Activated naive CD4-positive, alpha-beta T cell treated with anti-CD3 and anti-CD28 coated beads, Interleukin-2, amount 10 ng/mL, durations not matched to agents 7 days and 5 days (primary cell): ENCODE measurements around the gene PPP1R9A.

Source experiments
- CTCF ChIA-PET: fragments of 350-600 bp; sonication (Branson Sonifier 250); formaldehyde crosslinking; loops from one replicate; lab custom pipeline; 2021; ENCODE audit warnings: antibody characterized with exemption; lab: Charles Lee
- DNase-seq: peaks from one replicate; pipeline ENCODE4 v3.0.0-alpha.2; 2020
- H3K27ac Mint-ChIP-seq: one replicate; pipeline ENCODE4 v1.8.0; 2021; ENCODE audit warnings: mild to moderate bottlenecking, moderate library complexity, mixed read lengths
- H3K27me3 Mint-ChIP-seq: one replicate; pipeline ENCODE4 v1.8.0; 2021; ENCODE audit warnings: mild to moderate bottlenecking, mixed read lengths
- H3K36me3 Mint-ChIP-seq: one replicate; pipeline ENCODE4 v1.8.0; 2021; ENCODE audit warnings: mixed read lengths
- H3K4me1 Mint-ChIP-seq: one replicate; pipeline ENCODE4 v1.8.0; 2021; ENCODE audit warnings: mixed read lengths
- H3K4me3 Mint-ChIP-seq: one replicate; pipeline ENCODE4 v1.8.0; 2021; ENCODE audit warnings: mild to moderate bottlenecking, moderate library complexity, mixed read lengths
- H3K9me3 Mint-ChIP-seq: one replicate; pipeline ENCODE4 v1.8.0; 2021; ENCODE audit warnings: mixed read lengths

The PPP1R9A gene

DNA sequence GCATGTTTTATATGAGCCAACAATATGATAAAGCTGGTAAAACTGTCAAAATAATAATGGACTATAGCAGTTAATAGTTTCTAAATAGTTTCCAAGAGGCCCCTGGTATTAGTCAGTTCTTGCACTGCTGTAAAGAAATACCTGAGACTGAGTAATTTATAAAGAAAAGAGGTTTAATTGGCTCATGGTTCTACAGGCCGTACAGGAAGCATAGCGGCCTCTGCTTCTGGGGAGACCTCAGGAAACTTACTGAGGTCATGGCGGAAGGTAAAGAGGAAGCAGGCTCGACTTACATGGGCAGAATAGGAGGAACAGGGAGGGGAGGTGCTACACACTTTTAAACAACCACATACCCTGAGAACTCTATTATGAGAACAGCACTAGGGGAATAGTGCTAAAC, 104.6 kb downstream of the PPP1R9A start:
- DNase-seq = no peak
- H3K9me3 Mint-ChIP-seq = no peaks in the 10 kb centered on the region
- H3K27me3 Mint-ChIP-seq = no peaks in the 10 kb centered on the region
- H3K4me1 Mint-ChIP-seq = no peaks in the 10 kb centered on the region
- H3K27ac Mint-ChIP-seq = no peak overlapping the region
- H3K4me3 Mint-ChIP-seq = no peak overlapping the region
- H3K36me3 Mint-ChIP-seq = no peaks in the 10 kb centered on the region
- CTCF ChIA-PET = no interaction called here

DNA sequence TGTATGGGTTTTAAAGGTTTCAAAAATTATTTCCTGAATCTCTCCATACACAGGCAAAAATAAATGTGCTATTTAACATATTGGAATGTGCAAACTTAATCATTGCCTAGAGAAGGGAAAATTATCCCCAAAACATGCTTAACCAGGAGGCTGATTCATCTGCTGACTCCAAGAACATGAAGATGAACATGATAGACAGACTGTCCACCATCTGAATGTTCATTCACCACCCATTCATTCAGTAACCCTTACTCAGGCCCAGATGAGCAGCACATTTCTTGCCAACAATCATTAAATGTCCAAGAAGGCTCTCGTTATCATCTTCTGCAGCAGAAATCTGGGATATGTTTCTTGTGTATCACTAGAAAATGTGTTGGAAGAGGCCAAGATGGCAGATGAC, 110.6 kb downstream of the PPP1R9A start:
- peaks cover 3% of the 10 kb centered on the region for H3K9me3 Mint-ChIP-seq

DNA sequence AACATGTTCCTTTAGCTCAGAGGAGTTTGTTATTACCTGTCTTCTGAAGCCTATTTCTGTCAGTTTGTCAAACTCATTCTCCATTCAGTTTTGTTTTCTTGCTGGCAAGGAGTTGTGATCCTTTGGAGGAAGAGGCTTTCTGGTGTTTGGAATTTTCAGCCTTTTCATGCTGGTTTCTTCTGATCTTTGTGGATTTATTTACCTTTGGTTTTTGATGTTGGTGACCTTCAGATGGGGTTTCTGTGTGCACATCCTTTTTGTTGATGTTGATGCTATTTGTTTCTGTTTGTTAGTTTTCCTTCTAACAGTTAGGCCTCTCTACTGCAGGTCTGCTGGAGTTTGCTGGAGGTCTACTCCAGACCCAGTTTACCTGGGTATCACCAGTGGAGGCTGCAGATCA, 118.6 kb downstream of the PPP1R9A start:
- no peak for DNase-seq
- Mint-ChIP-seq H3K4me3 (no peak overlapping the region), H3K27me3 (no peaks in the 10 kb centered on the region), H3K27ac (no peak overlapping the region), H3K9me3 (peaks cover 18% of the 10 kb centered on the region), H3K4me1 (no peaks in the 10 kb centered on the region), H3K36me3 (no peaks in the 10 kb centered on the region)
- CTCF ChIA-PET = no interaction called here

More for the DNA sequence above, 110.6 kb downstream of the PPP1R9A start:
- Mint-ChIP-seq H3K27ac (no peak overlapping the region), H3K36me3 (no peaks in the 10 kb centered on the region), H3K4me1 (no peaks in the 10 kb centered on the region), H3K27me3 (no peaks in the 10 kb centered on the region), H3K4me3 (no peak overlapping the region)
- DNase-seq = no peak
- CTCF ChIA-PET = no interaction called here

DNA sequence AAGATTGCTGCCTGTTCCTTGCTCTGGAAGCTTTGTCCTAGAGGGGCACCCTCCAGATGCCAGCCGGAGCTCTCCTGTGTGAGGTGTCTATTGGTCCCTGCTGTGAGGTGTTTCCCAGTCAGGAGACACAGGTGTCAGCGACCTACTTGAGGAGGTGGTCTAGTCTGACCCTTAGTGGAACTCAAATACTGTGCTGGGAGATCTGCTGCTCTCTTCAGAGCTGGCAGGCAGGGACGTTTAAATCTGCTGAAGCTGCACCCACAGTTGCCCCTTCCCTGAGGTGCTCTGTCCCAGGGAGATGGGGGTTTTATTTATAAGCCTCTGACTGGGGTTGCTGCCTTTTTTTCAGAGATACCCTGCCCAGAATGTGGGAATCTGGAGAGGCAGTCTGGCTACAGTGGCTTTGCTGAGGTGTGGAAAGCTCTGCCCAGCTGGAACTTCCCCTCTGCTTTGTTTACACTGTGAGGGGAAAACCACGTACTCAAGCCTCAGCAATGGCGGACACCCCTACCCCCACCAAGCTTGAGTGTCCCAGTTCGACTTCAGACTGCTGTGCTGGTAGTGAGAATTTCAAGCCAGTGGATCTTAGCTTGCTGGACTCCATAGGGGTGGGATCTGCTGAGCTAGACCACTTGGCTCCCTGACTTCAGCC, 119.2 kb downstream of the PPP1R9A start:
- Mint-ChIP-seq H3K36me3 (no peaks in the 10 kb centered on the region), H3K9me3 (peaks cover 18% of the 10 kb centered on the region), H3K4me1 (no peaks in the 10 kb centered on the region), H3K27me3 (no peaks in the 10 kb centered on the region), H3K4me3 (no peak overlapping the region), H3K27ac (no peak overlapping the region)
- CTCF ChIA-PET = no interaction called here
- no peak for DNase-seq

DNA sequence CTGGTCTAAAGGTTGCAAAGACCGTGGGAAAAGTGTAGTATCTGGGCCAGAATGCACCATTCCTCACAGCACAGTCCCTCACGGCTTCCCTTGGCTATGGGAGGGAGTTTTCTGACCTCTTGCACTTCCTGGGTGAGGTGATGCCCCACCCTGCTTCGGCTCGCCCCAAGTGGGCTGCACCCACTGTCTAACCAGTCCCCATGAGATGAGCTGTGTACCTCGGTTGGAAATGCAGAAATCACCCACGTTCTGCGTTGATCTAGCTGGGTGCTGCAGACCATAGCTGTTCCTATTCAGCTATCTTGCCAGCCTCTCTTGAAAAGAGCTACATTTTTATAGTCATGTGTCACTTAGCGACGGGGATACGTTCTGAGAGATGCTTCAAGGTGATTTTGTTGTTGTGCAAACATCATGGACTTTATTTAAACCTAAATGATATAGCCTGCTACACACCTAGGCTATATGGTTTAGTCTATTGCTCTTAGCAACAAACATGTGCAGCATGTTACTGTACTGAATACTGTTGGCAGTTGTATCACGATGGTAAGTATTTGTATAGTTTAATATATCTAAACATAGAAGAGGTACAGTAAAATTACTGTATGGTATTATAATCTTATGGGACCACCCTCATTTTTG, 120.0 kb downstream of the PPP1R9A start:
- H3K4me3 Mint-ChIP-seq = no peak overlapping the region
- no peaks in the 10 kb centered on the region for H3K4me1 Mint-ChIP-seq
- CTCF ChIA-PET = no interaction called here
- DNase-seq = no peak
- no peak overlapping the region for H3K27ac Mint-ChIP-seq
- H3K36me3 Mint-ChIP-seq = no peaks in the 10 kb centered on the region
- H3K27me3 Mint-ChIP-seq = no peaks in the 10 kb centered on the region
- peaks cover 18% of the 10 kb centered on the region for H3K9me3 Mint-ChIP-seq

DNA sequence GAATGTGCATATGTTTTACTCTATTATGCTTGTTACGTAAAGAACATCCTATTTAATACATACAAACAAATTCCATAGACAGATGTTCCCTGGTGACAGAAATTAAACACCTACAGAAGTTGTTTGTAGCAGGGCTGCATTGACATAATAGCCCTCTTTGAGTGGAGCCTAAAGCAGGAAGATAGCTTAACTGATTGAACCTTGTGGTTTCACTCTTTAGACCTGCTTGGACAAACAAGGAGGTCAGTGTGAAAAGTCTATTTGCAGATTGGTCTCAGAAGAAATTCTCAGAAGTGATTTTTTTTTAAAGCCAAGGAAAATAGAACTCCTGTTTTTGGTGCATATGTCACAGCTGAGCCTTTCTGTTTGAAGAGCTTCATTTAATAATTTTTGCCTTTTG, 121.3 kb downstream of the PPP1R9A start:
- no peak overlapping the region for H3K4me3 Mint-ChIP-seq
- DNase-seq = no peak
- H3K27me3 Mint-ChIP-seq = no peaks in the 10 kb centered on the region
- H3K4me1 Mint-ChIP-seq = no peaks in the 10 kb centered on the region
- CTCF ChIA-PET = no interaction called here
- H3K27ac Mint-ChIP-seq = no peak overlapping the region
- H3K36me3 Mint-ChIP-seq = no peaks in the 10 kb centered on the region
- H3K9me3 Mint-ChIP-seq = peaks cover 15% of the 10 kb centered on the region

DNA sequence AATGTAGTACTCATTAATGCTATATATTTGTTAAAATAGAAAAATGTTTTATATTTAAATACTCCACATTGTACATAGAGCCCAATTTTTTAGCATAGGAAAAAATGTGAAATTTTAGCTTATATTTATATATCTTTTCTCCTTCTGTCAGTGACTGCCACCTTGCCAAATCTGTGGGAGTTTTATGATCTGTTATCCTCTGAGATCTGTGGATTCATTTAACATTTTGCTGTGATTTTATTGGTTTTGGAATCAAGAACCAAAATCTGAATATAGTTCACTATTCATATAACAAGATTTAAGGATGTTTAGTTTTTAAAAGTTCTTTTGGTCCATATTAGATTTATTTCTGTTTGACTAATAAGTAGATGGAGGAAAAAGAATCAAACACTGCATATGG, 127.9 kb downstream of the PPP1R9A start:
- Mint-ChIP-seq H3K36me3 (no peaks in the 10 kb centered on the region), H3K4me1 (no peaks in the 10 kb centered on the region), H3K27me3 (no peaks in the 10 kb centered on the region), H3K4me3 (no peak overlapping the region), H3K27ac (no peak overlapping the region), H3K9me3 (no peaks in the 10 kb centered on the region)
- CTCF ChIA-PET = no interaction called here
- no peak for DNase-seq

DNA sequence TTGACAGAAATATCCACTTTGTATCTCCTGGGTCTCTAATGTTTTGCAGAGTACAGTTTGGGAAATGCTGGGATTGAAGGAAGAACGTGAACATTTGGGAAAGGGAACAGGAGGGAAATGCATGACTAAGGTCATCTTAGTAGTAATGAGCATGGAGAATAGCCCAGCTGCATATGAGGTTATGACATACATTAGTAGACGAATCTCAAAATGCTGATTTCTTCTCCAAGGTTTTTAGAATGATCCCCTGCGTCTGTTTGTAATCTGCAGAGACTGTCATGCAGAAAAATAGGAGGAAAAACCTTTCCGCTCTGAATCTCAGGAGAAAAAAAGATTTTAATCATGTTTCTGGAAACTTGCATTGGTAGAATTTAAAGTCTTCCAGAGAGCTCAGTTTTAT, 133.6 kb downstream of the PPP1R9A start:
- no peak for DNase-seq
- H3K4me3 Mint-ChIP-seq = no peak overlapping the region
- H3K27me3 Mint-ChIP-seq = no peaks in the 10 kb centered on the region
- no peak overlapping the region for H3K27ac Mint-ChIP-seq
- H3K9me3 Mint-ChIP-seq = no peaks in the 10 kb centered on the region
- H3K36me3 Mint-ChIP-seq = no peaks in the 10 kb centered on the region
- no peaks in the 10 kb centered on the region for H3K4me1 Mint-ChIP-seq
- CTCF ChIA-PET = no interaction called here

DNA sequence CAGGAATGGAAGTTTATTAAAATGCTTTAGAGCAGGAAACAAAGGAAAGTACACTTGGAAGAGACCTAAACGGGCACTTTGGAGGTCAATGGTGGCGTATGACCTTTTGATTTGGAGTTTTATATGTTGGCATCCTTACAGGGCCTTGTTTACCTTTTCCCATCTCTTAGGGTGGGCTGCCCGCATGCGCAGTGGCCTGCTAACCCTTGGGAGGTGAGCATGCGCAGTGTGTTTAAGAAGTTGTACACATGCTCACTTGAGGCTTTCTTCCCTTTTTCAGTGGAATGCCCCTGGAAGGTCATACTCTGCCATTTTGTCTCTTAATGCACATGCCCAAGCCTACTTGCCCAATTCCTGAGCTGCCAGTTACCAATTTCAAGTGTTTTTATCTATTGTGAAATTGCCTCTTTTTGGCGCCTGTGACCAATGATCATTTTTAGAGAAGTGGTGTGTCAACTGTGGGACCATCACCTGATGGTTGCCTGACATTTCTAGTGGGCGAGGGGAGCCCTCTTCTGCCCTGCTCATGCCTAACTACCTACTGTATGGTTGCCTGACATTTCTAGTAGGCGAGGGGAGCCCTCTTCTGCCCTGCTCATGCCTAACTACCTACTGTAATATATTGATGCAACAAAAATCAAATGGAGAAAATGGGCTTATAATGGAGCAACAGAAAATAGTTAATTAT, 138.0 kb downstream of the PPP1R9A start:
- CTCF ChIA-PET = no interaction called here
- no peaks in the 10 kb centered on the region for H3K36me3 Mint-ChIP-seq
- no peaks in the 10 kb centered on the region for H3K9me3 Mint-ChIP-seq
- no peak overlapping the region for H3K4me3 Mint-ChIP-seq
- H3K27ac Mint-ChIP-seq = no peak overlapping the region
- no peak for DNase-seq
- H3K4me1 Mint-ChIP-seq = no peaks in the 10 kb centered on the region
- no peaks in the 10 kb centered on the region for H3K27me3 Mint-ChIP-seq

DNA sequence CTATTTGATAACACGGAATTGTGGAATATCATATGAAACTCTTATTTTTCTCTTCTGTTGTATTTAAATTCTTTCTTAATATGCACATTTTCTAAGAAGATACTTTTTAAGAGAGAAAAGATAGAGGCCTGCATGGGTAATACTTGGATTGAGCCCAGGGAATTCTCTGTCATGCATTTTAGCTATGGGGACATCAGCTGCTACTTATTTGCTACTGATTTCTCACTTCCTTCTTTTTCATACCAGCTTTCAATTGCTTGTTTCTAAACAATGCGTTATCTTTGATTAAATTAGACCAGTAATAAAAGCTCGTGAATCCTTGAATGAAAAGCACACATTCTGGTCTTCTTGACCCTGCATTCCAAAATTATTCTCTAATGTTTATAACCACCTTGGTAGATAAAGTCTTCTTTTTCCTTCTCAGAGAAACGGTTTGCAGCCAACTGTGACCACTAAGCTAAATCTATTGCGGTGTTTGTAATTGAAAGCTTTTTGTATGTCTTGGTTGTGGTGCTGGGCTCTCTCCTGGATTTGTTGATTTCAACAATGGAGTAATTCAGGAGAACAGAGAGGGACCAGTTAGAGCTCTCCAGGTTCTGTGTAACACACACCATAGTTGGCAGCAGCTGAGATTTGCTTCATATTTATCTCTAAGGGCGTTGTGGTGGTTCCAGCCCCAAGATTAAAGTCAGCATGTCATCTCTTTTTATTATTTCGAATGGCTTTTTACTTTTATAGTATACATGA, 139.3 kb downstream of the PPP1R9A start:
- no peaks in the 10 kb centered on the region for H3K9me3 Mint-ChIP-seq
- no peak for DNase-seq
- H3K27me3 Mint-ChIP-seq = no peaks in the 10 kb centered on the region
- H3K4me3 Mint-ChIP-seq = no peak overlapping the region
- H3K27ac Mint-ChIP-seq = no peak overlapping the region
- H3K36me3 Mint-ChIP-seq = no peaks in the 10 kb centered on the region
- no peaks in the 10 kb centered on the region for H3K4me1 Mint-ChIP-seq
- CTCF ChIA-PET = no interaction called here

DNA sequence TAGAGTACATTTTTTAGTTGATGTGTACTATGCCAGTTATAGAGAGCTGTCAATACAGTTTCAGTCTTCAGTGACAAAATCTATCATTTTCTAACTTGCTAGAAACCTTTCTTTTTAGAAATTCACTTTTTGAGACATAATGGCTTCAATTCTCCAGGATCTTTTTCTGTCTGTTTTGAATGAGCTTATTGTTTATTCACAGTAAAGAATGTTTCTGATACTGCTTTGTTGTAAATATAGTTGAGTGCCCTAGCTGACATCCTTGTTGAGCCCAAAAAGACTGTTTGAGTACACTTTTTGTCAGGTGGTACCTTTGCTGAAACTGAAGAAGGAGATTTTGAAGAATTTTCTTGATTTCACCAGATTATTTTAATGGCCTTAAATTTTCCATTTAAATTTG, 139.9 kb downstream of the PPP1R9A start:
- no peaks in the 10 kb centered on the region for H3K36me3 Mint-ChIP-seq
- no peak overlapping the region for H3K27ac Mint-ChIP-seq
- no peaks in the 10 kb centered on the region for H3K4me1 Mint-ChIP-seq
- no peak for DNase-seq
- no peaks in the 10 kb centered on the region for H3K9me3 Mint-ChIP-seq
- CTCF ChIA-PET = no interaction called here
- no peaks in the 10 kb centered on the region for H3K27me3 Mint-ChIP-seq
- H3K4me3 Mint-ChIP-seq = no peak overlapping the region

DNA sequence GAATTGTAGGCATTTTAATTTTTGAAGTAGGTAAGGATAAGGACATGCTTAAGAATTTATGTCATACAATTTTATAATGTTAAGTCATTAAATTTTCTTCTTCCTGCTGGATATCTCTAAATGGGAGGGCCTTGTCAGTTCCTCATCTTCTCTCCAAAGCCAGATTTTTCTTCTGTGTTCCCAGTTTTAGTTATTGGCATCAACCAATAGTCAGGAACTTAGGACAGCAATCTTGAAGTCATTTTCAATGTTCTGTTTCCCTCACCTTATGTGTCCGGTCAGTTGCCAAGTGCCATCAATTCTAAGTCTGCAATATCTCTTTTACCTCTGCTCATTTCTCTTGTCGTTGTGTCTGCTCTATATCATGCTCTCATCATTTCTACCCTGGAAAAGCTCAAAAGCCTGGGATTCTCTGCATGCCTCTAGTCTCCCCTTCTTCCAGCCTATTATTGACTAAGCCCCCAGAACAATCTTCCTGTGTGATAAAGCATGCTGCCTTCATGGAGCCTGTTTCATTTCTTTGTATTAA, 145.2 kb downstream of the PPP1R9A start:
- Mint-ChIP-seq H3K4me1 (no peaks in the 10 kb centered on the region), H3K27ac (no peak overlapping the region), H3K4me3 (no peak overlapping the region), H3K9me3 (no peaks in the 10 kb centered on the region), H3K27me3 (no peaks in the 10 kb centered on the region), H3K36me3 (no peaks in the 10 kb centered on the region)
- CTCF ChIA-PET = no interaction called here
- no peak for DNase-seq

DNA sequence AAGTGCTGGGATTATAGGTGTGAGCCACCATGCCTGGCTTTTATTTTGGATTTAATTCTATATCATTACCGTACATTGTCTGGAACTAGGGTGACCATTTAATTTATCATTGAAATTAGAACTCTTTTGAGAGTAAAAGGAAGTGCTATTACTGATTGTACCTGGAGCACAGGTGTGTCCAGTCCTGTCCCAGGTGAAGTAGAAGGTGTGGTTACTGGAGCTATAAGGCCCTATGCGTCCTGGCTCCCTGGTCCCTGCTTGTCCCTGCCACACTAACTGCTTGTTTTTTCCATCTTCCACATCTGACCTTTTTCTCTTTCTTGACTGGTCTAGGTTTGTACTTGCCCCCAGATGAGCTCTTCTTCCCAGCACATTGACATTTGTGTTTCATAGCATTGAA, 147.0 kb downstream of the PPP1R9A start:
- H3K27ac Mint-ChIP-seq = no peak overlapping the region
- no peaks in the 10 kb centered on the region for H3K27me3 Mint-ChIP-seq
- CTCF ChIA-PET = no interaction called here
- H3K36me3 Mint-ChIP-seq = no peaks in the 10 kb centered on the region
- no peaks in the 10 kb centered on the region for H3K4me1 Mint-ChIP-seq
- no peak overlapping the region for H3K4me3 Mint-ChIP-seq
- H3K9me3 Mint-ChIP-seq = no peaks in the 10 kb centered on the region
- no peak for DNase-seq

DNA sequence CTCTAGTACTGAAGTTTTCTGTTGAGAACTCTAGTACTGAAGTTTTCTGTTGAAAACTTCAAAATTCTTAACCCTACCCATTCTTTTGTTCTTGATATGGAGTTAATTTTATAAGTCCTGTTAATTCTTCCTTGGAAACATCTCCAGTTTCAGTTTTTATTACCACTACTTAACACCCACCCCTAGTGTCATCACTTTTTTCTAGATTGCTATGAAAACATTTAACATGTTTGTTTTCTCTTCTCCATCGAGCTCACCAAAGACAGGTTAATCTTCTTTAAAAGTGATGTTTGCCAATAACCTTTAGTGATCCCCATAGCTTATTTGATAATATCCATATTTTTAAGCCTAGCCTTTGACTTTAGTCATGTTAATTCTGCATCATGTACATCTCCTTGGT, 147.9 kb downstream of the PPP1R9A start:
- Mint-ChIP-seq H3K4me1 (no peaks in the 10 kb centered on the region), H3K27ac (no peak overlapping the region), H3K4me3 (no peak overlapping the region), H3K27me3 (no peaks in the 10 kb centered on the region), H3K9me3 (no peaks in the 10 kb centered on the region), H3K36me3 (no peaks in the 10 kb centered on the region)
- no peak for DNase-seq
- CTCF ChIA-PET = no interaction called here
